Fibroblast of pulmonary artery (primary cell): Measurements from ENCODE around the gene POC1A.
A peak's percentile ranks its signal among the peaks of the same experiment; 100 is the strongest.

ENCODE experiments used
- DNase-seq: peaks from one replicate; pipeline ENCODE4 v3.0.0-alpha.2; 2010; ENCODE audit warnings: low read depth
- H3K4me3 ChIP-seq: replicated peaks from 2 replicates; pipeline ENCODE4 v1.5.1; 2011; ENCODE audit warnings: low read depth, mild to moderate bottlenecking, control low read depth, low read length, moderate library complexity
- TF ChIP-seq, protein P1 (sequence below): IDR thresholded peaks from 2 replicates; pipeline ENCODE4 v1.5.1; 2011; ENCODE audit warnings: mild to moderate bottlenecking, control low read depth, low read length, inconsistent platforms; ENCODE audit errors: missing control alignments

The POC1A gene

GRCh38 chr3:52055537-52056351 lies 98.5 kb downstream of the POC1A start:
- H3K4me3 ChIP-seq: peak overlapping the region; percentile 83
- TF ChIP-seq, protein P1, sequence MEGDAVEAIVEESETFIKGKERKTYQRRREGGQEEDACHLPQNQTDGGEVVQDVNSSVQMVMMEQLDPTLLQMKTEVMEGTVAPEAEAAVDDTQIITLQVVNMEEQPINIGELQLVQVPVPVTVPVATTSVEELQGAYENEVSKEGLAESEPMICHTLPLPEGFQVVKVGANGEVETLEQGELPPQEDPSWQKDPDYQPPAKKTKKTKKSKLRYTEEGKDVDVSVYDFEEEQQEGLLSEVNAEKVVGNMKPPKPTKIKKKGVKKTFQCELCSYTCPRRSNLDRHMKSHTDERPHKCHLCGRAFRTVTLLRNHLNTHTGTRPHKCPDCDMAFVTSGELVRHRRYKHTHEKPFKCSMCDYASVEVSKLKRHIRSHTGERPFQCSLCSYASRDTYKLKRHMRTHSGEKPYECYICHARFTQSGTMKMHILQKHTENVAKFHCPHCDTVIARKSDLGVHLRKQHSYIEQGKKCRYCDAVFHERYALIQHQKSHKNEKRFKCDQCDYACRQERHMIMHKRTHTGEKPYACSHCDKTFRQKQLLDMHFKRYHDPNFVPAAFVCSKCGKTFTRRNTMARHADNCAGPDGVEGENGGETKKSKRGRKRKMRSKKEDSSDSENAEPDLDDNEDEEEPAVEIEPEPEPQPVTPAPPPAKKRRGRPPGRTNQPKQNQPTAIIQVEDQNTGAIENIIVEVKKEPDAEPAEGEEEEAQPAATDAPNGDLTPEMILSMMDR: peak; percentile 9
- DNase-seq: peak; percentile 62

DNA sequence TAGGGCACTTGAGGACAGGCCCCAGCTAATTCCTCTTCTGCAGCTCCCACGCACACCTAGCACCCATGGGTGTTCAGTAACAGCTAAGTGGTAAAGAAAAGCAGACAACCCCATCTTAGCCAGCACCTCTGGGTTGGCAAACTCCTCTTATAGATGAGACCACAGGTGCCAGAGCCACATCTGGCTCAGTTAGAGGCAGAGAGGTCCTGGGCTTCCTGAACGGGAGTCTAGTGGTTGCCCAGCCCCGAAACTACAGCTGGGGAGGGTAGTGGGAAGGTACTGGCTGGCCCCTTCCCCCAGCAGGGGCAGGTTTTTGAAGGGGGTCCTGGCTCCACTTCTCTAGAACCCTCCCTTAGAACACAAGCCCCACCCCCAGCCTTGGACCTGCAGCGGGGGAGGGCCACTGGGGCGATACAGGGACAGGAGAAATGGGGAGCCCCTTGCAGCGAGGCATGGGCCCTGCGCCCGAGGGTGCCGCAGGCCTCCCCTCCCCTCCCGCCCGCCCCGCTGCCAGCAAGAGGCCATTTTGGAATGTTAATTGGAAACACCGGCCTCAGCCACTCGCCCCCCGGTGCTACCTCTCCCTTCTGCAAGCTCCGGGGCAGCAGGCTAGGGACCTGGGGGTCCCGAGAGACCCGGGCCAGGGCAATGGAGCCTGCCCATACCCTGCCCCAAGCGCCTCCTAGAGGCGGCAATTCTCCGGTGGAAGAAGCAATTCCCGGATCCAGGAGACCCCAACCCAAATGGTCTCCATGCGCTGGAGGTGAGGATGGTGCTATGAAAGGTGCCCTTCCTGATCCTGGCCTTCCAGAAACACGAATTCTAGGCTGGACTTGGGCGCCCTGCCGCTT lies 99.3 kb downstream of the POC1A start:
- no peak for DNase-seq
- H3K4me3 ChIP-seq: peak overlapping the region; percentile 83
- TF ChIP-seq, protein P1: peak; percentile 27

DNA sequence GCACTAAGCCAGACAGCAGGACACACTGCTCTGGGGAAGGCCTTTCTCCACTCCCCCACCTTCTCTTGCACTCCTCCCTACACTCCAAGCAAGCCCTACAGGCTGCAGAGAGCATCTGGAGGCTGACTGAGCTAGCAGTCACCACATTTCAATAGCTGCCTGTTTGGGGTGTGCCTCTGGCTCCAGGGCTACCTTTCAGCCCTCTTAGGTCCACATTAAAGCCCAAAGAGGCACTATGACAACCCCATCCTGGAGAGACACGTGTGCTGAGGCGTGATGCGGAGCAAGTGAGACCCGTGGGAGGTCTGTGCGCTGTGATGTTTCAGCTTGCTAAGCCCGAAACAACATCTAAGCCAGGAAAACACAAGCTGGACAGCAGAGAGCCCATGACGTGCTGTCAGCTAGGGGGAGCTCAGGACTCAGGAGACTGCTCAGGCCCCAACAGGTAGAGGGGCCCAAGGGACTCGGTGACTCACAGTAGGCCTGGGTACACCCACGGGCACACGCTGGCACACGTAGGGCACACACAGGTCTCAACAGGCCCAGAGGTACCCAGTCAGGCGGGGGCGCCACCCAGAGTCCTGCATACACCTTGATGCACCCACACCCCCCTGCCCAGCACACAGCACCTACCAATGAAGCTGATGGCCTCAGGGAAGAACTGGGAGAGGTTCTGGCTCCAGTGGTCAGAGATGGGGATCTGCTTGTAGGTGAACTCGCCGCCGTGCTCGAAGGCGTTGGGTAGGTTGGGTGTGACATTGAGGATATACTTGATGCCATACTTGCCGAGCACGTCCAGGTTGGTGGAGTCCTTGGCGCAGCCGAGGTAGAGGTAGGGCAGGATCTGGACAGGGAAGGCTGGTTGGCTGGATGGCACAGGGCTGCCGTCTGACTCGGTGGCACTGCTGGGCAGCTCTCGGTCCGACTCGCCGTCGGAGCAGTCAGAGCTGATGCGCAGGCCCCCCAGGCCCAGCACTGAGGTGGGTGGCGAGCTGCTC lies 100.6 kb downstream of the POC1A start:
- peak; percentile 54 for DNase-seq
- TF ChIP-seq, protein P1: peak; percentile 31
- peak overlapping the region; percentile 83 for H3K4me3 ChIP-seq

DNA sequence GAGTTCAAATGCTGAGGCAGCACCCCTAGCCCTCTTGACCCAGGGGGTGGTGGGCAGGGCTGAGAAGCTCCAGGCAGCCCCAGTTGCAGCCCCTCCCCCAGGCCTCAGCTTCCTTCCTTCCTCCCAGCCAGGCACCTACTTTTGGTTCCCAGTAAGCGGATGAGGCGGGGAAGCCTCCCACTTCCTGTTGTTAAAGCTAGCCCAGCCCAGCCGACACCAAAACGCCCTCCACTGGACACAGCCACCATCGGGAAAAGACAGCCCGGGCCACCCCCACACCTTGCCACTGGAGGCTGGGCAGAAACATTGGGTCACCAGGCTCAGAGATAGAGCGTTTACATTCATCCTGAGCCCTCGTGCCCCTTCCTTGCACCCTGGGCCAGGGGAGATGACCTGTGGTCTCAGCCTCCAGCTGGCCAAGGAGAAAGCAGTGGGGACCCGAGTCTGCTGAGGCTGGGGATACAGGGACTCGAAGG lies 101.4 kb downstream of the POC1A start:
- peak overlapping the region; percentile 33 for H3K4me3 ChIP-seq
- DNase-seq: peak; percentile 84
- TF ChIP-seq, protein P1: peak; percentile 54

DNA sequence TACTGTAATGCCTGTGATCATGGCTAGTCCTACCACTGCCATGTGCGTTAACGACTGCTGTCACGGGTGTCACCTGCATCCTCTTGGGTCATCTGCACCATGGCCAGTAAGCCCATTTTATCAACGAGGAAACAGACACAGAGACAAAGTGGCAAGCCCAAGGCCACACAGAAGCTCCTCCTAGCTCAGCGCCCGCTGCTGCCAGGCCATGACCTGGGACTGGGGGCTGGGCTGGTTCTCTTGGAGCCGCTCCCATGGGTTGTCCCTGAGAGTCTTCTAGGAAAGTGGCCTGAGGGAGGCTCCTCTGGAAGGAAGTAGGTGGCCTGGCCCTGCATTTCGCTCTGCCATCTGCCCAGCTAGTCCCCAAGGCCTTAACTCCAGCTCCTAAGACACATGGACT lies 102.8 kb downstream of the POC1A start:
- DNase-seq: no peak
- H3K4me3 ChIP-seq: no peak overlapping the region
- TF ChIP-seq, protein P1: no peak

DNA sequence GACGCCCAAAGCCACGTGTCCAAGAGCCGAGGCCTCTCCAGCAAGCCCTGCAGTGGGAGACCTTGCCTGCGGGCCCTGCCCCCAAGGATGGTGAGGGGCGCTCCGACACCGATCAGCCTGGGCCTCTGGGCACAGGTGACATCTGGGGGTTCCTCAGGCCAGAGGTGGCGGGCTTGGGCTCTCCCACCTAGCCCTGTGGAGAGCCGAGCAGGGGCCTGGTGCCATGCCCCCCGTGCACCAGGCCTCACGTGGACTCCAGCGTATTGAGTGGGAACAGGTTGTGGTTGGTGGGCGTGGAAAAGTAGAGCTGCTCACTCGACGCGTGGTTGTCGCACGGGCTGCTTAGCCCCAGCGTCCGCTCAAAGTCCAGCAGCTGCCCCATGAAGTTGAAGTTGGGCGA lies 103.7 kb downstream of the POC1A start:
- H3K4me3 ChIP-seq: no peak overlapping the region
- no peak for DNase-seq
- TF ChIP-seq, protein P1: no peak
